ENCODE data around the gene PPME1.

PPME1 gene

DNA sequence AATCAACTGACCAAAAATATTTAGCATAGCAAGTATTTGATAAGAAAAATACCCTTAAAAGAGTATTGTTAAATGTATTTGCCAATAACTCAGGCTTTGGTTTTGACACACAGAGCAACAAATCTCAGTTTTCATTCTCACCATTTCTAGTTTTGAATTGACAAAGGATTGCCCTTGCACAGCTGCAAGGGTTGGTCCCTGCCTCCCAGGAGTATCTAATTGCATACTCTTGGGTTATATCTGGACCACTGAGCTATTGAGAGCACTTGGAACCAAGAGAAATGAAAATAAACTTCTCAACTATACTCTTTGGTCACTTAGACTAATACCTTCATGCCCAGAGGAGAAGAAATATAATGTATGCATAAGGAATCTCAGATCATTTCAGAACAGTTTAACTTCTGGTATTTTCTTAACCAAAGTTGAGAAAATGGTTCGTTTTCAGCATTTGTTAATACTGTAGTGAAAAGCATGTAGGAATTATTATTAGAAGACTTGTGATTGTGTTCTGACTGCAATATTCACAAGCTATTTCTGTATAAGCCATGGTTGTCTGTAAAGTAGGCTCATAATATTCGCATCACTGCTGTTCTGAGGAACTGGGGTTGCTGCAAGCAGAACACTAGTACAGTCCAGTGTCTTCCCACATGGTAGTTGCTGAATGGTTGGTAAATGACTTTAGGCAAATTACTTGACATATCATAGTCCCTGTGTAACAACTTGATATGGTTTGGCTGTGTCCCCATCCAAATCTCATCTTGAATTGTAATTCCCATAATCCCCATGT is 8.2 kb upstream of the PPME1 start:
- no peak for DNase-seq (ENCODE audit: low spot score)

DNA sequence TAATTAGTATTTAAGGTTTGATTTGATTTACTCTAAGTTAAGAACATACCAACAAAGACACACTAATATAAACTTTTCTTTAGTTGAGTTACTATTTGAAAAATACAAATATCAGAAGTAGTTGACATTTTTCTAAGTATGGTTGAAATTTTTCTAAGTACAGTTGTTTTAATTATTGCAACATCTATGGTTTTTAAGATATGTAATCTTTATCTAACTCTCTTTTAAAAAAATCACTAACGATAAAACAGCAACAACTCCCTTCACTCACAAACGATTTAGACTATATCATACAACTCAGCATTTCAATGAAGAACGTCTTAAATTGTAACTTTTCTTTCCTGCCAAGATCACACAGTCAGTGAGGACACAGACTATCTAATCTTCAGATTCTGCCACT is 2.3 kb upstream of the PPME1 start:
- no peak for DNase-seq (ENCODE audit: low spot score)

DNA sequence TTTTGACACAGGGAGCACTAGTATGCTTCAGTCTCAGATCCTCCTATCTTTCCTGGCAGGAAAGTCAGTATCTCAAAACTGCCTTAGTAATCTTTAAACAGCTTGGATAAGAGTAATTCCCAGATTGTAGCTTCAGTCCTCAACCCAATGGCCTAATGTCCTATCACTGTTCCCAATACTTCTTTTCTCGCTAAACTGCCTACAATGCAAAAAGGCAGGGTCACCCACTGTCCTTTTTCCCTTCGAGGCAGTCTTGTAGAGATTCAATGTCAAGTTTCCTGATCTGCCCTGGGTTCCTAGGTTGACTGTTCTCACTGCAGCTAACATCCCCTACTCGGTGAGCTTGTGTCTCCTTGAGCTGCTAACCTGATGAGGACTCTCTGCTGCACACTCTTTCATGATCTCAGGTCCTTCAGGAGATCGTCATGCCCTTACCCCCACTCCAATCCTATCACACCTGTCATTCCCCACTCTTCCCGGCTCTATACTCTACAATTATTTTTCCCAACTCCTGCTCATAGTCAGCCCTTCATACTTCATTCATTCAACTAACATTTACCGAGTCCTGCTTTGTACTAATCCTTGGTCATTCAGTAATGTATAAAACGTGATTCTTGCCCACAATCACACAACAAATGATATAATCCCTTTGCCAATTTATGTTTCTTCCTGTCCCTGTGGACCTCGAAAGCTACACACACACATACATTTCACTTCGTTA is 1.2 kb upstream of the PPME1 start:
- no peak for DNase-seq (ENCODE audit: low spot score)

DNA sequence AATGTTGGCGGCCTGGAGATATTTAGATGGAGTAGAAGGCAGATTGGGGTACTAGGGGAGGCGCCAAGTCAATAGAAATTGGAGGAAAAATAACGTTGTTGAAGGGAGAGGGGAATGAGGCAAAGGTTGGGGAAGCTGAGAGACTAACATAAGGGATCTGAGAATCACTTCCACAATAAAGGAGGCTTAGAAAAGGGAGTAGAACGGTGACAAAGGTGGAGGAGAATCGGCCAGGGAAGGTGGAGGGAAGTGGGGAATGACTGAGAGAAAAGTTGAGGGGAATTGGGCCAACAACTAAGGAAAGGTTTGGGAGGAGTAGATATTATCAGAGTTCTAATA is 510 bp downstream of the PPME1 start:
- no peak for DNase-seq (ENCODE audit: low spot score)

DNA sequence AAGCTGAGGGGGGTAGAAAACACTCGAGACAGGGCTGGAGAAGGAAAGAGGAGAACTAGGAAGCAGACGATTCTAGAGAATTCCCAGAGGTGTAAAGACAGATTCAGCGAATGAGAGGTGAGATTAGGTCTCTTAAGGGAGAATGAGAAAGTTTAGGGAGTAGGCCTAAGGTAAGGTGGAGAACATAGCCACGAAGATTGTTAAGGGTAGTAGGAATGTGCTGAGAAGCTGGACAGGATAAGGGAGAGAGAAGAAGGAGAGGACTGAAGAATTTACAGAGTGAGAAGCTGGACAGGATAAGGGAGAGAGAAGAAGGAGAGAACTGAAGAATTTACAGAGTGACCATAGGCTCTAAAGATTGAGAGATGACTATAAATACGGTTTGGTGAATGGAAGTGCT is 908 bp downstream of the PPME1 start:
- no peak for DNase-seq (ENCODE audit: low spot score)

DNA sequence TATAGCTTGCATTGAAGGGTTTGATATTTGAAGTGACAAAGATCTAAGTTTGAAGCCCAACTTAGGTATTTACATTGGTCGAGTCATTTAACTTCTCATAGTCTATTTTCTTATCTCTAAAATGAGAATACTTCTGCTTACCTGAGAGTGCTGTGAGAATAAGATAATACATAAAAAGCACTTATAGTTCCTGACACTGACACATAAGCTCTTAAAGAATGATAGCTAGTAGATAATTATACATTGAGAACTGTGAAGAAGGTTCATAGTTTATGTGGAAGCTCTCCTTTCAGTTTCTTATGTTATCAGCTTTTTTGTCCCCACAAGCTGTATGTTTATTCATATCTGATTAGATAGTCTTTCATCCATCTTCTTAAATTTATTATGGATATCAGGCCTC is 4.8 kb downstream of the PPME1 start:
- DNase-seq (ENCODE audit: low spot score), result no peak

DNA sequence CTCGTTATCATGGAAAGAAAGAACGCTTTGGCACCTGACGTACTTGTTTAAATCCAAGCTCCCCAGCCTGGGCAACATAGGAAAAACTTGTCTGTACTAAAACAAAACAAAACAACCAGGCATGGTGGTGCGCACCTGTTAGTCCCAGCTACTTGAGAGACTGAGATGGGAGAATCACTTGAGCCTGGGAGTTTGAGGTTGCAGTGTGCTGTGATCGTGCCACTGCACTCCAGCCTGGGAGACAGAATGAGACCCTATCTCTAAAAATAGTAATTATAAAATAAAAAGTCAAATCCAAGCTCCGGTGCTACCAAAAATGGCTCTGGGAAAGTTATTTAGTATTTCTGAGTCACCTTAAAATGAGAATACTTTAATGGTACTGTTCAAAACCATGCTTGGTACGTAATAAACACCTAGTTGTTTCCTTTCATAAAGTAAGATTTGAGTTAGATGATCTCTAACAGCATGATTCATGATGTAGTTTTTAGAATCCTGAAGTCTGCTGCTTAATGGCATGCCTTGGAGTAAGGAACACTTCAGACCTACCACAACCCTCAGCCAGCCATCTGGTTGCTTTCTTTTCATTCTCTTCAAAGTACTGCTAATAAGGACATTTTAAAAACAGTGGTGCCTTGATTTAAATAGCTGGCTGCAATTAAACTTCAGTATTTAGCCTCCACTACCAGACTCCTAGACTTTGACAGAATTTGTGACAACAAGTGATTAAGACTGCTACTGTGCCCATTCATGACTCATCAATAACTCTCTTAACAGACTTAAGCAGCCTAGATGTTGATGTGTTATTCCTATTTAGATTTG is 8.4 kb downstream of the PPME1 start:
- no peak for DNase-seq (ENCODE audit: low spot score)

DNA sequence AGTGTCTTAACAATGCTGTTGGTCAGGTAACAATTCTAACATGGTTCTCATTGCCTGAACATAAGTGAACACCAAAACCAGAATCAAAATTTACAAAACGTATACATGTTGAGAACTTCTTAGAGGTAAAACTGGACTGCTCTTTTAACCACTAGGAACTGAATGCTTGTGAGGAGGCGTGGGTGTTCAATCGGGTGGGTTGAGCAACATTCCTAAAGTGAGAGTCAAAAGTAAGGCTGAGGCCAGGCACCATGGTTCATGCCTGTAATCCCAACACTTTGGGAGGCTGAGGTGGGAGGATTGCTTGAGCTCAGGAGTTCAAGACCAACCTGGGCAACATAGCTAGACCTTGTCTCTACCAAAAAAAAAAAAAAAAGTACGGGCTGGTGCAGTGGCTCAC is 11.5 kb downstream of the PPME1 start:
- no peak for DNase-seq (ENCODE audit: low spot score)

DNA sequence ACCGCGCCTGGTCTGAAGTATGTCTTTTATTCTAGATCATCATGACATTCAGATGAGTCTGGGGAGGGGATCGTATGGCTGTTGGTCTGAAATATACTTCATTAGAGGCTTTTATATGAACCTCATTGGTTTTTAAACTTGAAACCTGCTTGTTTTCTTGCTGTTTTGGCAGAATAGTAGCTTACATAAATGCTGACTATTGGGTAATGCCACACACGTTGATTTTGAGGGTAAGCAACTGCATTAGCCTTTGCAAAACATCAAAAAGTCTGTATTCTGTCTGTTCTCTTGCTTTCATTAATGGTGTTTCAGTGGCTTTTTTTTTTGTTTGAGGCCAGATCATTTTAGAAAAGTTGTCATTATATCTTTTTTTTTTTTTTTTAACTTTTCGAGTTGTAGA is 14.2 kb downstream of the PPME1 start:
- DNase-seq (ENCODE audit: low spot score), result no peak

DNA sequence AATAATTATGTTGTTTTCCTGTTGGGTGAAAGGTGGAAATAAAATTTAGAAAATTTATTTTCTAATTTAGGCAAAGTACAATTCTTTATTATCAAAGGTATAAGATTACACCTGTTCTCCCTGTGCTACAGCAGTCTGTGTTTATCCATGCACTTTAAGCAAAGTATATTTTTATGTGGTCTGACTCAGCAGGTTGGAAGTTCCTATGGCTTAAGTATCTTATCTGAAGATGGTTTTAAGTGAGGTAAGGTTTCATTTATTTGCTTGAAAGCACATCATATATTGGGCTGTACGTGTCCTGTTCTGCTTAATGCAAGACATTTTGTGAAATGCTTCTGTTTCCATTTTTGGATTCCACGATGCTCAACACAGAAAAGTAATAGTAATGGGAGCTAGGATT is 14.6 kb downstream of the PPME1 start:
- no peak for DNase-seq (ENCODE audit: low spot score)

DNA sequence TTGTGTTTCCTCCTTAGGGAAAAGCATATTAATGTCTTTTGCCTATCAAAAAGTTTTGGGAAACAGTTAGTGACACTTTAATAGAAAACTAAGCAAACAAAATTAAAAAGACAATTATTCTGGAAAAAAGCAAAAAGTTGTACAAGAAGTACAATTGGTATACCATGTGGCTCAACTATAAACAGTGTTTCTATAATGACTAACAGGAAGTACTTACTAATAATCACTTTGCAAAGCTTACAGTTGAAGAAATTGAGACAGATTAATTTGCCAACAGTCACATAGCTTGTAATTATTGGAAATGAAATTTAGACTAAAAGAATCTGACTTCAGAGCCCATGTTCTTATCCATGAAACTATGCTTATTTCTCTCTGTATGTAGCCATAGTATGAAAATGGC is 24.7 kb downstream of the PPME1 start:
- DNase-seq (ENCODE audit: low spot score), result no peak

DNA sequence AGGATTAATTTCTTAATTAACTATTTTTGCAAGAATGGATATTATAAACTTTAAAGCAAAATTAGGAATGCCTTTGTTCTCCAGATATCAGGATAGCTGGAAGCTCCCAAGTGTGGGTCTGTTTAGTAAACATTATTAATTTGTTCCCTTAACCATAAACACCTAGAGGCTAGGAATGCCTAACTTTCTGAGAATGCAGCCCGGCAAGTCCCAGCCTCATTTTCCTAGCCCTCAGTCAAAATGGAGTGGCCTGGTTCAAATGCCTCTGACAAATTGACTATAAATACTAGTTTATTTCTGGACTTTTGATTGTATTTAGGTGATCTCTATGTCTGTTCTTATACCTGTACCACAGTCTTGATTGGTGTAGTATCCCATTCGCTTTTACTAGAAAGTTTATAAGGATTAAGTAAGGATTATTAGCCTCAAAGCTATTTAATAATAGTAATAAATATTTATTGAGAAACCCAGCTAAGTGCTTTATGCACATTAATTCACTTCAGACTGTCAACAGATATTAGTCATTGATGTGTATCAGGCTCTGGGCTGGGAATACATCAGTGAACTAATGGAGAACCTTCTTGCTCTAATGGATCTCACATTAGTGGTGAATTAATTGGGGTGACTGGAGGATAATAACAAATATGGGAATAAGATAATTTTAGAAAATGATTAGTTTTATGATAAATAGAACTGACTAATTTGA is 25.8 kb downstream of the PPME1 start:
- DNase-seq (ENCODE audit: low spot score), result no peak

DNA sequence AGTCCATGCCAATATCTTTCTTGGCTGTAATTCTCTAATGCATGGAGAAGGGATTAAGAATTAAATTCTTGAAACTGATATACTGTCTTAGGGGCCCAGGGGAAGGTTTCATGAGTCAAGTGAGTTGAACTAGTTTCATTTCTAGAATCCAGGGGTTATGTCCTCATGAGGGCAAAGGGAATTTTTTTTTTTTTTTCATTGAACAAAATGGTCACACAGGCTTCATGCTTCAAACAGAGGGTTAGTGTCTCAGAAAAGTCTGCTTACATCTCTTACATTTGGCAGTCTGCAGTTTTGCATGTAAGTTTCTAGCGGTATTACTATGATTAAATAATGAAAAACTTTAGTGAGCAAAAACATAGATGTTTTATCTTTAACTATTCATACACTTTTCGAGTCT is 32.9 kb downstream of the PPME1 start:
- DNase-seq (ENCODE audit: low spot score), result no peak

DNA sequence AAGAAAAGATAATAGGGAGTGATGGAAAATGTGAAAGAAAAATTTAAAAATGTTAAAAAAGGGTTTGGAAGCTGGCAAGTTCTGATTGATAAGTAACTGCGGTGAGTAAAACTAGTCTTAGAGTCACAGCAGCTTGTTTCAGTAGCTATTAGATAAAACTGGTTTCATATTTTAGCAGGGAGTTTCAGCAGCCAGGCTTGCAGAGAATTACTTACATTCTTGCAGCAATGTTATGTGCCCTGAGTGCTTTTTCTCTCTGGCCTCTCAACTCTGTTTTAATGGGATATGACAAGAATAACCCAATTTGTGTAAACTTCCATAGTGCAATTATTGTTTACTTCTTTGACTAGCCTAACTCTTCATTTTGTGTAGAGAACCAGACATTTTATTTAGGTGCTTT is 33.6 kb downstream of the PPME1 start:
- no peak for DNase-seq (ENCODE audit: low spot score)

DNA sequence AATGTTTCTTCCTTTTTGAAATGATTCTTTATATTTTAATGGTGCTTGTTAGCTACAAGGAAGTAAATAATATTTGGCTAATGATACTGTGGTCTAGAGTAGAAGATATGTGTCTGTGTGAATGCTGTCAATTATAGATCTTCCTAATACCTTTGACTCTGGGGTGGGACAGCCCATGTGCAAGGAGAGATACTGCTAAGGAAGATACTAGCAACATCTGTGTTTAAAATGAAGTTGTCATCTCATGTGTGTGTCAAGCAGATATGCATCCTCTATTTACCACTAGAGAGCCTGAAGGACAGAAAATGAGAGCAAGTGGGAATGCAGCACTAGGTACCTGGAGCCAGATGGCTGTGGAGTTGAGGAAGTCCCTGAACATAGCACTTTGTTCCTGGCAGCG is 34.1 kb downstream of the PPME1 start:
- no peak for DNase-seq (ENCODE audit: low spot score)

DNA sequence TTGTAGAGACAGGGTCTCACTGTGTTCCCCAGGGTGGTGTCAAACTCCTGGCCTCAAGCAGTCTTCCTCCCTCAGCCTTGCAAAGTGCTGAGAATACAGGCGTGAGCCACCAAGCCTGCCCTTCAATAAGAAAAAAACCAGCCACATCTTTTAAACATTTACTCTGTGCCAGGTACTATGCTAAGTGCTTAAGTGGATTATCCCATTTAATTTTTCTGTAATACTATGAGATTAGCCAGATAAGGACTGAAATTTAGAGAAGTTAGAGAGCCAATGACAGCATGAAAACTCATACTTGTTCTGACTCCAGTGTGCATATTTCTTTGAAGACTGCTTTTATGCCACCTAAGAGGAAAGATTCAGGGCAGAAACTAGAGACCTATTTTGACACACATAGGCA is 35.7 kb downstream of the PPME1 start:
- DNase-seq (ENCODE audit: low spot score), result no peak

DNA sequence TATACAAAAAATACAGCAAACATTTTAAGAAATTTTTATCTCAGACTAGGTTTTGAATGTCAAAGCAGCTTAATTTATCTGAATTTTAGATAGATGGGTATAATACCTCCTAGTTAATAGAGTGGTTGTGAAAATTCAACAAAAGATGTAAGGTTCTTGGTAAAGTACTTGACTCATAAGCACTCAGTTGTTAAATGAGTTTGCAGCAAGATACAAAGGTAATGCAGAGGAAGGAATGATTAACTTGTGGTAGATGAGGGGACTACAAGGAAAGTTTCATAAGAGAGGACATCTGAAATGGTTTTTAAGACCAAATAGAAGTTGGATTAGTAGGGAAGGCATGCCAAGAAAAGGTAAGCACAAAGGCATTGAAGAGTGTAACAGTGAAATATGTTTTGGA is 37.4 kb downstream of the PPME1 start:
- DNase-seq (ENCODE audit: low spot score), result no peak

DNA sequence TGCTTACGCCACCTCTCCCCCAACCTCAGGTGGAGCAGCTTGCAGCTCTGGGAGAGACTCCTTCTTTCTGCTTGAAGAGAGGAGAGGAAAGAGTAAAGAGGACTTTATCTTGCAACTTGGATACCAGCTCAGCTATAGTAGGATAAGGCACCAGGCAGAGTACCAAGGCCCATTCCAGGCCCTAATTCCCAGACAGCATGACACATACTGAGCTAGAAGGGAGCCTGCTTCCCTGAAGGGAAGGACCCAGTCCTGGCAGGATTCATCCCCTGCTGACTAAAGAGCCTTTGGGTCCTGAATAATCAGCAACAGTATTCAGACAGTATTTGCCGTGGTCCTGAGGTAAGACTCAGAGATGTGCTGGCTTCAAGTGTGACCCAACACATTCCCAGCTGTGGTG is 41.4 kb downstream of the PPME1 start:
- no peak for DNase-seq (ENCODE audit: low spot score)

DNA sequence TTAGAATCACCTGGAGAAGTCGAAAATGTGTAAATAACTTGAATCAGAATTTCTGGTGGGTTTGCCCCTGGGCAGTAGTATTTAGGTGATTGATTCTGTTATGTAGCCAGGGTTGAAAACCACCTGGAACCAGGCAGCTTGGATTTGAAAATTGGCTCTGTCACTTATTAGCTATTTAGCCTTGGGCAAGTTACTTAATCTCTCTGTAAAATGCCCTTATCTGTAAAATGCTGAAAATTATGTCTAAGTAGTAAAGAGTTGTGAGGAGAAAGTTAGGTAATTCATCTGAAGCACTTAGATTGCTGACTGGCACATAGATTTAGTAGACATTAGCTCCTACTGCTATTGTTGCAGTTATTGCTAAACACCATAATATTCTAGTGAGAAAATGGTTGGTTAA is 49.3 kb downstream of the PPME1 start:
- no peak for DNase-seq (ENCODE audit: low spot score)

DNA sequence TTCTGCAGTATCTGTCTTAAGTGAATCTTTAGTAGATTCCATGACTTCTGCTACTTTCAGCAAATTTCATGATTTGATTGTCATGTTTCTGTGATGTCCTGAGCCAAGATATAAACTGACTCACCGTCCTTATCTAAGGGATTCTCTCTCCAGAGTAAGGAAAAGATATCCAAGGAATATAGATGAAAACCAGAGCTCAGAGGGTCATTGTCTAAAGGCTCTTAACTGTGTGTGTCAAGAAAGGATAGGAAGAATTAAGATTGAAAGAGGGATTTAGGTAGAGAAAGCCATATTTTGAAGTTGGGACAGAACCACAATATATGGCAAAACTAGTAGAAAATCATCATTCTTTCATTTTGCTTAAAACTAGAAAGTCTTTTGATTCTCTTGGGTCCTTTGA is 50.7 kb downstream of the PPME1 start:
- DNase-seq (ENCODE audit: low spot score), result no peak

DNA sequence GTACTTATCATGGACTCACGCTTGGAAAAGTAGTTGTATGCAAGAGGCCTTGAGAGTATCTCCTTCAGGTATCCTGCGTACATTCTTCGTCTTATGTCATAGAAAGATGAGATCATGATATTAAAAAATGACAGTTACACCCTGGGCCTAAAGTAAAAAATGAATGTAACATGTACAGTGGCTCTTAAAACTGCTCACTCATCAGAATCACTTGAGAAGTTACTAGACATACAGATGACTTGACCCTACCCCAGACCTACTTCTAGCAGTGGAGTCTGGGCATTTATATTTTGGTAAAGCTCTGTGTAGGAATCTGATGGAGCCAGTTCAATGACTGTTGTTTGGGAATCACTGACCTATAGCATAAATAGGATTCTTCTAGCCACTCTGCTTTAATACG is 54.5 kb downstream of the PPME1 start:
- no peak for DNase-seq (ENCODE audit: low spot score)

DNA sequence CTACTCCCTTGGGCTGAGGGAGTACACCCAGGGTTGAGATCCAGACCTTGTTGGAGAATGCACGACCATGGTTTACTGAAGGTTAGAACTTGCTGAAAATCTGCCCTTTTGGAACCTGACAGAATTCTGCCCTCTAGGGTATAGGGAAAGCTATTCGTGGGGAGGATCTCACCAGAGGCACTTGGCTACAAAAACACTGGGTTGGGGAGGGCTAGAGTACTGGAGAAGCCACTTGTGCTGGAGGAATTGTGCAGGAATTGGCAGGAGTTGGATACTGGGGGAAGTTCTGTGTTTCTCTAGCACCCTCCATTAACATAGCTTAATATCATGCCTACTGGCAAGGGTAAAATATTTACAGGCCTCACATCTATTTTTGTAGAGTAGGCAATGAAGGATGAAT is 55.8 kb downstream of the PPME1 start:
- DNase-seq (ENCODE audit: low spot score), result no peak

All from HuH-7 (cell line).